ENCODE data around the gene LMX1A.

Gene LMX1A

GRCh38 chr1:165392634-165393571, 36.4 kb upstream of the LMX1A start (continued):
- no peak for TF ChIP-seq BCL6B (tag by site-specific recombination; IDR thresholded peaks at IDR 0.05)
- peak; percentile 90 for TF ChIP-seq GLIS1 (tag by site-specific recombination; IDR thresholded peaks at IDR 0.05)
- no peak for TF ChIP-seq ZNF529 (tag by site-specific recombination; IDR thresholded peaks at IDR 0.05; ENCODE audit: insufficient replicate concordance)
- no peak for TF ChIP-seq TCF7L2 (IDR thresholded peaks at IDR 0.05; ENCODE audit: borderline replicate concordance, low read depth, low read length)
- TF ChIP-seq ZNF670 (tag by site-specific recombination; IDR thresholded peaks at IDR 0.05; ENCODE audit: low read depth) = no peak
- TF ChIP-seq ZNF654 (tag by site-specific recombination; IDR thresholded peaks at IDR 0.05; ENCODE audit: low read depth) = peak; percentile 88
- peak; percentile 31; the same call in 1 of the 2 replicates for TF ChIP-seq ZNF341 (tag by site-specific recombination; IDR thresholded peaks at IDR 0.05; ENCODE audit: low read depth)
- TF ChIP-seq GLI2 (tag by site-specific recombination; IDR thresholded peaks at IDR 0.05; ENCODE audit: borderline replicate concordance, low read depth) = no peak
- TF ChIP-seq SCRT1 (tag by site-specific recombination; IDR thresholded peaks at IDR 0.05; ENCODE audit: borderline replicate concordance) = no peak
- peak; percentile 54; the same call in 1 of the 2 replicates for TF ChIP-seq ZNF394 (tag by site-specific recombination; IDR thresholded peaks at IDR 0.05; ENCODE audit: borderline replicate concordance)
- no peak for TF ChIP-seq ZNF707 (tag by site-specific recombination; IDR thresholded peaks at IDR 0.05)
- TF ChIP-seq ZNF843 (tag by site-specific recombination; IDR thresholded peaks at IDR 0.05) = 0 out of 2 replicates have a peak, but pooled peaks have one; percentile 41
- no peak for TF ChIP-seq ZNF544 (tag by site-specific recombination; IDR thresholded peaks at IDR 0.05)
- peak; percentile 57; the same call in 1 of the 2 replicates for TF ChIP-seq OSR2 (tag by site-specific recombination; IDR thresholded peaks at IDR 0.05)
- TF ChIP-seq ZXDB (tag by site-specific recombination; IDR thresholded peaks at IDR 0.05) = peak; percentile 43
- TF ChIP-seq ZNF645 (tag by site-specific recombination; IDR thresholded peaks at IDR 0.05) = no peak
- TF ChIP-seq PBX3 (CRISPR knock-in tag; IDR thresholded peaks at IDR 0.05) = no peak
- no peak for TF ChIP-seq ZNF514 (tag by site-specific recombination; IDR thresholded peaks at IDR 0.05)
- TF ChIP-seq ZNF398 (tag by site-specific recombination; IDR thresholded peaks at IDR 0.05) = peak; percentile 58
- no peak for TF ChIP-seq ZNF792 (tag by site-specific recombination; IDR thresholded peaks at IDR 0.05)
- no peak for TF ChIP-seq ZNF518A (tag by site-specific recombination; conservative IDR thresholded peaks at IDR 0.05; ENCODE audit: low read depth)
- no peak for TF ChIP-seq ZNF549 (tag by site-specific recombination; IDR thresholded peaks at IDR 0.05)
- no peak for TF ChIP-seq ZBTB11 (tag by site-specific recombination; conservative IDR thresholded peaks at IDR 0.05; ENCODE audit: low read depth)
- TF ChIP-seq SP3 (tag by site-specific recombination; IDR thresholded peaks at IDR 0.05) = peak; percentile 77

Measured in HEK293 (cell line).